Adrenal gland (tissue), 5 donors: ENCODE results near the gene ITGB5.

ENCODE experiments used
- POLR2A ChIP-seq, 2 donors: fragments of 450-650 bp; IDR thresholded peaks; one replicate each; pipeline ENCODE4 v1.6.1; 2017; ENCODE audit warnings: antibody characterized with exemption in 2 of 2, mild to moderate bottlenecking in 2 of 2, moderate library complexity in 1 of 2
- TF ChIP-seq, protein P1 (sequence below), 6 experiments: fragments of 450-650 bp in 4 of 6; fragments of 200-600 bp in 2 of 6; sonication (generic) in 1 of 6; IDR thresholded peaks; 1 replicate in 5 of 6; 2 replicates in 1 of 6; pipeline versions ENCODE4 v1.5.1 to v1.8.0; 2016 to 2021; ENCODE audit warnings: antibody characterized with exemption in 6 of 6, mild to moderate bottlenecking in 2 of 6, moderate library complexity in 1 of 6
- donor health status: DM: no; HTN: no; CAD: no.

DNA sequence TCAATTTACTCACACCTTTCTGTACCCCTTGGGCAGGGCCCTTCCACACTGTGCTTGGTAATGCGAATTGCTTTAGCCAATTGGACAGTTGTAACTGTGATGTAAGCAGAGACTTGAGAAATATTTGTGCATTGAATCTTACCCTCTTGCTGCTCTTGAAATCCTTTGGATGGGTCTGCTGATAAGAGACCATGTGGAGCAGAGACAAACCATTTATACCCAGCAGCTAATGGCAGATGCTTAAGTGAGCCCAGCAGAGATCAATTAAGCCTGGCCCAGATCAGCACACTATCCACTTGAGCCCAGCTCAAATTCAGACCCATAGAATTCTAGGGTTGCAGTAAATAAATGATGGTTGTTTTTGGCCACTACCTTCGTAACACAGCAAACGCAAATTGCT is 28.1 kb upstream of the ITGB5 start:
- TF ChIP-seq POLR2A (IDR thresholded peaks at IDR 0.05) = no peak
- TF ChIP-seq, protein P1, sequence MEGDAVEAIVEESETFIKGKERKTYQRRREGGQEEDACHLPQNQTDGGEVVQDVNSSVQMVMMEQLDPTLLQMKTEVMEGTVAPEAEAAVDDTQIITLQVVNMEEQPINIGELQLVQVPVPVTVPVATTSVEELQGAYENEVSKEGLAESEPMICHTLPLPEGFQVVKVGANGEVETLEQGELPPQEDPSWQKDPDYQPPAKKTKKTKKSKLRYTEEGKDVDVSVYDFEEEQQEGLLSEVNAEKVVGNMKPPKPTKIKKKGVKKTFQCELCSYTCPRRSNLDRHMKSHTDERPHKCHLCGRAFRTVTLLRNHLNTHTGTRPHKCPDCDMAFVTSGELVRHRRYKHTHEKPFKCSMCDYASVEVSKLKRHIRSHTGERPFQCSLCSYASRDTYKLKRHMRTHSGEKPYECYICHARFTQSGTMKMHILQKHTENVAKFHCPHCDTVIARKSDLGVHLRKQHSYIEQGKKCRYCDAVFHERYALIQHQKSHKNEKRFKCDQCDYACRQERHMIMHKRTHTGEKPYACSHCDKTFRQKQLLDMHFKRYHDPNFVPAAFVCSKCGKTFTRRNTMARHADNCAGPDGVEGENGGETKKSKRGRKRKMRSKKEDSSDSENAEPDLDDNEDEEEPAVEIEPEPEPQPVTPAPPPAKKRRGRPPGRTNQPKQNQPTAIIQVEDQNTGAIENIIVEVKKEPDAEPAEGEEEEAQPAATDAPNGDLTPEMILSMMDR (IDR thresholded peaks at IDR 0.05) = no peak
